Measurements from ENCODE around the gene LAMC1. TPM values are rescaled to one million over a fixed set of nuclear protein-coding genes. Genes with fewer than 3 reads are reported as not detected.
A peak's percentile ranks its signal among the peaks of the same experiment; 100 is the strongest.
"Not testable (repeated sequence)": the region's sequence is repeated elsewhere in the genome, so short reads cannot be mapped to it uniquely, and the experiment has no call there.

LAMC1 gene
- total RNA-seq, 1 experiment from 2014 or later, result 61.2 TPM

DNA sequence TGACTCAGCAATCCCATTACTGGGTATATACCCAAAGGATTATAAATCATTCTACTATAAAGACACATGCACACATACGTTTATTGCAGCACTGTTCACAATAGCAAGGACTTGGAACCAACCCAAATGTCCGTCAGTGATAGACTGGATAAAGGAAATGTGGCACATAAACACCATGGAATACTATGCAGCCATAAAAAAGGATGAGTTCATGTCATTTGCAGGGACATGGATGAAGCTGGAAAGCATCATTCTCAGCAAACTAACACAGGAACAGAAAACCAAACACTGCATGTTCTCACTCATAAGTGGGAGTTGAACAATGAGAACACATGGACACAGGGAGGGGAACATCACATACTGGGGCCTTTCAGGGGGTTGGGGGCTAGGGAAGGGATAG is 43.2 kb downstream of the LAMC1 start:
- H3K79me2 ChIP-seq (ENCODE audit: insufficient read depth, low read length), result peaks cover 46% of the 10 kb centered on the region
- H3K27me3 ChIP-seq (ENCODE audit: insufficient read depth, low read length); BruUV-seq (replicated peaks); H4K20me1 ChIP-seq (ENCODE audit: insufficient read depth); H2AFZ ChIP-seq (ENCODE audit: low read depth, low read length, poor library complexity, severe bottlenecking); H3K9me2 ChIP-seq (ENCODE audit: insufficient read depth); H3K36me3 ChIP-seq (ENCODE audit: control insufficient read depth in 1 of 2, insufficient read depth in 2 of 2, low read length in 2 of 2); H3K4me2 ChIP-seq (ENCODE audit: low read length); H3K27ac ChIP-seq (ENCODE audit: low read depth, low read length); intact Hi-C loops (cut with micrococcal nuclease); CTCF ChIA-PET; H3K4me3 ChIP-seq (replicated peaks in 1 of 2; ENCODE audit: low read depth in 1 of 2, low read length in 2 of 2); DNase-seq (ENCODE audit: low read depth, low spot score); ATAC-seq; RAD21 ChIA-PET (ENCODE audit: low non-redundant PET in 1 of 2, low total read pairs in 2 of 2, uncharacterized antibody in 2 of 2, unreplicated experiment in 2 of 2); H3K9ac ChIP-seq (ENCODE audit: low read length); POLR2A ChIA-PET; H3K9me3 ChIP-seq (ENCODE audit: control insufficient read depth in 1 of 2, insufficient read depth in 1 of 2, low read depth in 1 of 2, low read length in 2 of 2): not testable (repeated sequence)
- peaks cover 23 to 33% of the 10 kb centered on the region in 2 experiments for H3K4me1 ChIP-seq (ENCODE audit: control insufficient read depth in 1 of 2, insufficient read depth in 2 of 2, low read length in 2 of 2)

- Histone ChIP-seq H3K79me2 (ENCODE audit: insufficient read depth, low read length) (peaks cover 58% of the 10 kb centered on the region), H2AFZ (ENCODE audit: low read depth, low read length, poor library complexity, severe bottlenecking) (no peak overlapping the region), H3K27me3 (ENCODE audit: insufficient read depth, low read length) (no peaks in the 10 kb centered on the region), H3K9me3 (ENCODE audit: control insufficient read depth in 1 of 2, insufficient read depth in 1 of 2, low read depth in 1 of 2, low read length in 2 of 2) (no peaks in the 10 kb centered on the region), H3K4me2 (ENCODE audit: low read length) (peak overlapping the region; percentile 40), H4K20me1 (ENCODE audit: insufficient read depth) (no peaks in the 10 kb centered on the region; the same call in 1 of the 2 replicates), H3K9me2 (ENCODE audit: insufficient read depth) (no peaks in the 10 kb centered on the region), H3K36me3 (ENCODE audit: control insufficient read depth in 1 of 2, insufficient read depth in 2 of 2, low read length in 2 of 2) (no peaks in the 10 kb centered on the region), H3K9ac (ENCODE audit: low read length) (no peak overlapping the region), H3K4me1 (ENCODE audit: control insufficient read depth in 1 of 2, insufficient read depth in 2 of 2, low read length in 2 of 2) (peaks cover 26 to 29% of the 10 kb centered on the region in 2 experiments), H3K4me3 (replicated peaks in 1 of 2; ENCODE audit: low read depth in 1 of 2, low read length in 2 of 2) (no peak overlapping the region), H3K27ac (ENCODE audit: low read depth, low read length) (no peak overlapping the region)
- CTCF ChIA-PET, result no interaction called here
- RAD21 ChIA-PET (ENCODE audit: low non-redundant PET in 1 of 2, low total read pairs in 2 of 2, uncharacterized antibody in 2 of 2, unreplicated experiment in 2 of 2), result no interaction called here
- peak; percentile 62 for ATAC-seq
- no peak for DNase-seq (ENCODE audit: low read depth, low spot score)
- POLR2A ChIA-PET, result no interaction called here
- BruUV-seq (replicated peaks), result no TSS peak
- intact Hi-C loops (cut with micrococcal nuclease), result no loop called here
- TF ChIP-seq EZH2phosphoT487 (IDR thresholded peaks at IDR 0.05; ENCODE audit: borderline replicate concordance), result no peak
- TF ChIP-seq SRF (IDR thresholded peaks at IDR 0.05; ENCODE audit: low read depth), result no peak
- TF ChIP-seq YY1 (IDR thresholded peaks at IDR 0.05; ENCODE audit: extremely low read depth, insufficient replicate concordance, low read depth, low read length), result no peak
- TF ChIP-seq, protein P1, sequence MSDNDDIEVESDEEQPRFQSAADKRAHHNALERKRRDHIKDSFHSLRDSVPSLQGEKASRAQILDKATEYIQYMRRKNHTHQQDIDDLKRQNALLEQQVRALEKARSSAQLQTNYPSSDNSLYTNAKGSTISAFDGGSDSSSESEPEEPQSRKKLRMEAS (IDR thresholded peaks at IDR 0.05), result no peak
- no peak for TF ChIP-seq TCF7L2 (IDR thresholded peaks at IDR 0.05; ENCODE audit: borderline replicate concordance, extremely low read depth, insufficient read depth, insufficient read length)
- TF ChIP-seq REST (IDR thresholded peaks at IDR 0.05; ENCODE audit: low read depth), result no peak
- TF ChIP-seq, protein P2, sequence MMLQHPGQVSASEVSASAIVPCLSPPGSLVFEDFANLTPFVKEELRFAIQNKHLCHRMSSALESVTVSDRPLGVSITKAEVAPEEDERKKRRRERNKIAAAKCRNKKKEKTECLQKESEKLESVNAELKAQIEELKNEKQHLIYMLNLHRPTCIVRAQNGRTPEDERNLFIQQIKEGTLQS (IDR thresholded peaks at IDR 0.05), result no peak
- no peak for TF ChIP-seq EGR1 (IDR thresholded peaks at IDR 0.05; ENCODE audit: low read depth)
- TF ChIP-seq CBX3 (IDR thresholded peaks at IDR 0.05; ENCODE audit: low read depth), result no peak
- TF ChIP-seq, protein P3, sequence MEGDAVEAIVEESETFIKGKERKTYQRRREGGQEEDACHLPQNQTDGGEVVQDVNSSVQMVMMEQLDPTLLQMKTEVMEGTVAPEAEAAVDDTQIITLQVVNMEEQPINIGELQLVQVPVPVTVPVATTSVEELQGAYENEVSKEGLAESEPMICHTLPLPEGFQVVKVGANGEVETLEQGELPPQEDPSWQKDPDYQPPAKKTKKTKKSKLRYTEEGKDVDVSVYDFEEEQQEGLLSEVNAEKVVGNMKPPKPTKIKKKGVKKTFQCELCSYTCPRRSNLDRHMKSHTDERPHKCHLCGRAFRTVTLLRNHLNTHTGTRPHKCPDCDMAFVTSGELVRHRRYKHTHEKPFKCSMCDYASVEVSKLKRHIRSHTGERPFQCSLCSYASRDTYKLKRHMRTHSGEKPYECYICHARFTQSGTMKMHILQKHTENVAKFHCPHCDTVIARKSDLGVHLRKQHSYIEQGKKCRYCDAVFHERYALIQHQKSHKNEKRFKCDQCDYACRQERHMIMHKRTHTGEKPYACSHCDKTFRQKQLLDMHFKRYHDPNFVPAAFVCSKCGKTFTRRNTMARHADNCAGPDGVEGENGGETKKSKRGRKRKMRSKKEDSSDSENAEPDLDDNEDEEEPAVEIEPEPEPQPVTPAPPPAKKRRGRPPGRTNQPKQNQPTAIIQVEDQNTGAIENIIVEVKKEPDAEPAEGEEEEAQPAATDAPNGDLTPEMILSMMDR (IDR thresholded peaks at IDR 0.05 in 2 of 3, conservative IDR thresholded peaks at IDR 0.05 in 1 of 3; ENCODE audit: borderline replicate concordance in 1 of 3, insufficient read depth in 1 of 3, low read depth in 2 of 3, low read length in 2 of 3), result no peak
- TF ChIP-seq RAD21 (IDR thresholded peaks at IDR 0.05; ENCODE audit: low read depth), result no peak
- no peak for TF ChIP-seq SP1 (IDR thresholded peaks at IDR 0.05; ENCODE audit: low read depth)
- TF ChIP-seq EZH2 (IDR thresholded peaks at IDR 0.05), result no peak
- TF ChIP-seq ZFX (IDR thresholded peaks at IDR 0.05), result no peak
- TF ChIP-seq JUND (IDR thresholded peaks at IDR 0.05), result no peak
Observed at GRCh38 chr1:183069562-183070216, 46.5 kb downstream of the LAMC1 start.

Measured in HCT116 (cell line).